ENCODE data around the gene RGL4.

The RGL4 gene

GRCh38 chr22:23744001-23744400, 53.2 kb downstream of the RGL4 start:
- DNase-seq: no peak

- no peak for DNase-seq
These were observed 53.7 kb downstream of the RGL4 start for GRCh38 chr22:23744485-23744884.

- DNase-seq: no peak
These were observed 55.0 kb downstream of the RGL4 start for GRCh38 chr22:23745791-23746190.
